Measurements from ENCODE around the gene FARSB. TPM values are rescaled to one million over a fixed set of nuclear protein-coding genes. Genes with fewer than 3 reads are reported as not detected.

Gene FARSB
- total RNA-seq = 10.1 and 16.0 TPM in 2 replicates

DNA sequence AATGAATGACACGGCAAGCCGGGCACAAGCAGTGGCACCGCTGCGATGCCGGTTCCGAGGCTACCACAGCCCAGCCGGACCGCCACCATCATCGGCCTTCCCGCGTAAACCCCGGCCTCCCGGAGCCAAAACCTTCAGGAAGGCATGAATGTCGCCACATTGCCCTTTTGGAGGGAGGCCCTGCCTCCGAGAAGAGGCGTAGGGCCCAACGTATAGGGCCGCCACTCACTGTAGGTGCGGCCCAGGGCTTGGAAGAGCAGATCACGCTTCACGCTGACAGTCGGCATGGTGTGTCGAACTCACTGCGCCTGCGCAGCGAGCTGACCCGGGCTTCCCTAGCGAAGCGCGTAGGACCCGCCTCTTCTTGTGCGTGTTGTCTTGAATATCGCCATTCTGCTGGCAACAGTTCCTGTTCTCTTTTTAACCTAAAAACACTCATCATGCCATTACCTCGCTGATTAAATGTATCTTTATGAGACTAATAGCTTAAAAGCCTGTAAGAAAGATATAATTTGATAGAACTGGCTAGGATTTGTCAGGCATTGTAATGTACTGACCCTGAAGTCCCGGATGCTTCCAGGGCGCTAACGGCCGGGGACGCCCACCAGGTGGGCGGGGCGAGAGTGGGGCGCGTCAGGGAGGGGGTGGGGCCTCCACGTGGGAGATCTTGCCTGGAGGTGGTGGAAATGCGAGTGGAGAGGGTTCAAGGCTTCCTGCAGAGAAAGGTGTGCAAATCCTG is at the start of gene FARSB:
TSS of gene FARSB (minus strand) at position 306 of the 739 bp plus-strand sequence. CDS start at position 287, 19 bp downstream.

DNA sequence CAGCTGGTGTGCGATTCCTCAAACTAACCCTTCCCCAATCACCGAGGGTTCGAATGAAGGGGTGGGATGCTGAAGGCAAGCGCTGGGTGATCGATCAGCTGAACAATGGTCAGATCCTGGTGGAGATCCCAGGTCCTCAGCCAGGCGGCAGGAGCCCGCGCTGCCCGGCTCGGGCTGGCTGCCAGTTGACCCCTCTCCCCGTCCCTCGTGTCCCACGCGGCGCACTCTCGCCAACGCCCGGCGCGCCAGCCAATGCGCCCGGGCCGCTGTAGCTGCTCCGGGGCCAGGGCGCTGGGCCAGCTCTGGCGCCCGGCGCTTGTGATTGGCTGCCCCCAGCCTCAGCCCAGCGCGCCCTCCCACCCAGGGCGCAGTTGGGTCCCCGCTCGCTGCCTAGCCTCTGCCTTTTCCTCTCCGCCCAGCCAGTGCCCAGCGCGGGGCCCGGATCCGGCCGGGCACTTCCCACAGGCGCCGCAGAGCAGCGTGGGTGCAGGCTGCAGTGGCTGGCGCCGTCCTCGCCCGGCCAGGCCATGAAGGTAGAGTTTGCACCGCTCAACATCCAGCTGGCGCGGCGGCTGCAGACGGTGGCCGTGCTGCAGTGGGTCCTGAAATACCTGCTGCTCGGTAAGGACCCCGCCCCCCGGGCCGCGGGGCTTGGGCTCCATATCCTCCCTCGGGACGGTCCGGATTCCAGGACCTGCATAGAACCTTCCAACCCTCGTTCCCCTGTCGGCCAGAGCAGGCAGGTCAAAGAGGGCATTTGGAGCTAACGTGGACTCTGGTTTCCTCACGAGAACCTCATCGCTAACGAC is 15.6 kb upstream of the FARSB start, which contains the start of gene MOGAT1:
TSS of gene MOGAT1 (plus strand) at position 400 of the 809 bp plus-strand sequence. CDS start at position 528, 128 bp downstream.

Other genes with a start within 250 kb of the FARSB start
- not detected in 2 replicates for gene SGPP2, start 231.5 kb downstream of the FARSB start, total RNA-seq
- gene MOGAT1, start 15.6 kb upstream of the FARSB start, total RNA-seq = not detected in 2 replicates
- gene ACSL3, start 204.9 kb upstream of the FARSB start, total RNA-seq = 151 and 177 TPM in 2 replicates

Data from aortic smooth muscle cell (primary cell).